Aorta (tissue), 5 donors: ENCODE measurements around the gene MTFMT. TPM values are rescaled to one million over a fixed set of nuclear protein-coding genes. Genes with fewer than 3 reads are reported as not detected.

Experiments
- ATAC-seq: fragments of 200-7000 bp; cut with Tn5 transposase; one replicate; pipeline ENCODE4 v1.9.1; 2022; ENCODE audit warnings: moderate library complexity; ENCODE audit not compliant: low FRiP score
- DNase-seq, 2 donors: peaks; one replicate each; pipeline ENCODE4 v3.0.0-alpha.2; 2020
- H3K27ac ChIP-seq, 2 donors: one replicate each; pipeline ENCODE4 v1.5.1; 2013; ENCODE audit warnings: low read length in 2 of 2, mild to moderate bottlenecking in 2 of 2, moderate library complexity in 2 of 2, control low read depth in 1 of 2, inconsistent platforms in 1 of 2, low read depth in 1 of 2
- H3K27me3 ChIP-seq, 2 donors: one replicate each; pipeline ENCODE4 v1.6.1; 2013; ENCODE audit warnings: control low read depth in 1 of 2, low read length in 1 of 2, mild to moderate bottlenecking in 1 of 2, moderate library complexity in 1 of 2; ENCODE audit not compliant: insufficient read depth in 2 of 2, control insufficient read depth in 1 of 2
- H3K36me3 ChIP-seq, 2 donors: one replicate each; pipeline ENCODE4 v1.6.1; 2013; ENCODE audit warnings: control low read depth in 1 of 2, low read length in 1 of 2, mild to moderate bottlenecking in 1 of 2; ENCODE audit not compliant: insufficient read depth in 2 of 2, control insufficient read depth in 1 of 2
- H3K4me1 ChIP-seq, 2 donors: one replicate each; pipeline ENCODE4 v1.6.1; 2013; ENCODE audit warnings: low read length in 2 of 2, control low read depth in 1 of 2, mild to moderate bottlenecking in 1 of 2, moderate library complexity in 1 of 2; ENCODE audit not compliant: insufficient read depth in 2 of 2, control insufficient read depth in 1 of 2
- H3K4me3 ChIP-seq, 2 donors: one replicate each; pipeline ENCODE4 v1.5.1; 2013; ENCODE audit warnings: low read length in 2 of 2, control low read depth in 1 of 2, mild to moderate bottlenecking in 1 of 2
- H3K9me3 ChIP-seq: one replicate; pipeline ENCODE4 v1.6.1; 2013; ENCODE audit warnings: mild to moderate bottlenecking, low read length; ENCODE audit not compliant: control insufficient read depth
- WGBS, 2 donors: extraction: QIAGEN DNeasy Blood & Tissue Kit; methylation state at CpG; one replicate each; pipeline ENCODE4 v1.1.7; 2013; 5-methylcytosine and 5-hydroxymethylcytosine counted together
- intact Hi-C, 2 donors: fragments of 100-400 bp; cut with DNase I; formaldehyde crosslinking; loops; one replicate each; pipeline versions ENCODE4 v1.14.2 to v1.15.0; 2022
- polyA plus RNA-seq, 2 donors: library from polyadenylated mRNA; stranded (reverse); fragments of 200-250 nt; gene quantifications; one replicate each; pipeline ENCODE4 v1.2.3, GENCODE V29; 2013
- total RNA-seq, 2 donors: library from RNA; stranded (reverse); fragmentation: NEBNext Ultra II Directional; extraction: Animal tissue kit (Norgen Biotek cat#: 25700); gene quantifications; one replicate each; pipeline ENCODE4 v1.2.1, GENCODE V29; 2021
- donor health status: healthy with polysubstance abuse.
- donor health status: Bipolar disorder and iron deficiency.
- donor health status: DM: no; HTN: no; CAD: no.
- donor health status: DM: no; HTN: no; CAD: no.
- donor health status: DM: yes; HTN: yes; CAD: no.

MTFMT gene
- total and polyA plus RNA-seq, 4 donors: 6.1 to 15.2 (median 11.1) TPM

DNA sequence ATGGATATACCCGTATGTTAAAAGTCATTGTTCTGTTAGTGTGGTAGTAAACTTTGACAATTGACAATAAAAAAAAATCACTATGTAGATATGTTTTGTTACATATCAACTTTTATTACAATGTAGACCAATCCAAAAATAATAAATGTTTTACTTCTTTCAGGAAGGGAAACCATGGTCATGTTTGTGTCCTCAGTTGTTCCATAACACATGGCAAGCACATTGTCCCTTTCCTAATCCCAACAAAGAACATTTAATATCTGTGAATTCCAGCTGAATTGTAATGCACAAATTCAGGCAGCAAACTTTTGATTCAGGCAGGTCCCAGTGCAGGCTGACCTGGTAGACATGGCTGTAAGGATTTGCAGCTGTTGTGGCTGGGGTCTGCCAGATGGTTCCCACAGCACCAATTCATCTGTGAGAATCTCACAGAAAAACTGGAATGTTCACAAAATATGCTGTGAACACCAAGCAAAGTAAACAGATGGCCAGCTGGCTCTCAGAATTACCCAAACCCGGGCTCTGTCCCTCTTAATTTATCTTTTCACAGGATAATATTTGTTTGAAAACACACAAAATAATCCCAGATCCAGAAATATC lies 37.8 kb downstream of the MTFMT start:
- intact Hi-C loops: no loop called here
- H3K4me3 ChIP-seq: no peak overlapping the region
- no peaks in the 10 kb centered on the region for H3K27me3 ChIP-seq
- H3K36me3 ChIP-seq: no peaks in the 10 kb centered on the region
- no peak for ATAC-seq
- no peaks in the 10 kb centered on the region for H3K9me3 ChIP-seq
- no peaks in the 10 kb centered on the region for H3K4me1 ChIP-seq
- DNase-seq: no peak
- H3K27ac ChIP-seq: no peak overlapping the region
- 54 to 63% methylated on average over 2 of the region's 2 CpGs for WGBS, 2 donors

GRCh38 chr15:64990168-64990470 lies 39.3 kb downstream of the MTFMT start:
- no peak for DNase-seq
- Histone ChIP-seq H3K27ac (no peak overlapping the region), H3K36me3 (no peaks in the 10 kb centered on the region), H3K27me3 (no peaks in the 10 kb centered on the region), H3K4me1 (no peaks in the 10 kb centered on the region), H3K9me3 (no peaks in the 10 kb centered on the region), H3K4me3 (peak overlapping the region; percentile 5 to 57)
- ATAC-seq: peak; percentile 27
- intact Hi-C loops: no loop called here
- WGBS, 2 donors: 1% methylated on average over 9 of the region's 9 CpGs

- Histone ChIP-seq H3K36me3 (no peaks in the 10 kb centered on the region), H3K9me3 (no peaks in the 10 kb centered on the region), H3K27ac (peak within 1 kb of the TSS in 1 of 2 donors; percentile 55), H3K4me1 (no peaks in the 10 kb centered on the region), H3K4me3 (peak within 1 kb of the TSS; percentile 55 to 57), H3K27me3 (no peaks in the 10 kb centered on the region)
- intact Hi-C loops: loop anchor here in 1 of 2 donors (10.0 kb wide), 1 partner anchor 145 kb away; the partner anchor contains the start of gene PLEKHO2
- 0% methylated on average over 50 to 75 of the region's 75 CpGs for WGBS, 2 donors
- ATAC-seq: peak; percentile 96
- peak; percentile 97 to 98 for DNase-seq
Measured at GRCh38 chr15:64989416-64990167, 39.8 kb downstream of the MTFMT start, which contains the start of gene SPG21. Gene SPG21 (minus strand): TSS chr15:64989914. CDS start chr15:64983569, 6,345 bp downstream.

- intact Hi-C loops: loop anchor here in 1 of 2 donors (10.0 kb wide), 1 partner anchor 142 kb away; the partner anchor contains the start of gene PLEKHO2
- Histone ChIP-seq H3K27ac (no peak overlapping the region), H3K4me3 (no peak overlapping the region), H3K9me3 (no peaks in the 10 kb centered on the region), H3K27me3 (no peaks in the 10 kb centered on the region), H3K36me3 (no peaks in the 10 kb centered on the region), H3K4me1 (no peaks in the 10 kb centered on the region)
- WGBS, 2 donors: 59 to 61% methylated on average over 3 of the region's 3 CpGs
- no peak for ATAC-seq
- DNase-seq: no peak
Measured at GRCh38 chr15:64987136-64987535, 42.3 kb downstream of the MTFMT start.

DNA sequence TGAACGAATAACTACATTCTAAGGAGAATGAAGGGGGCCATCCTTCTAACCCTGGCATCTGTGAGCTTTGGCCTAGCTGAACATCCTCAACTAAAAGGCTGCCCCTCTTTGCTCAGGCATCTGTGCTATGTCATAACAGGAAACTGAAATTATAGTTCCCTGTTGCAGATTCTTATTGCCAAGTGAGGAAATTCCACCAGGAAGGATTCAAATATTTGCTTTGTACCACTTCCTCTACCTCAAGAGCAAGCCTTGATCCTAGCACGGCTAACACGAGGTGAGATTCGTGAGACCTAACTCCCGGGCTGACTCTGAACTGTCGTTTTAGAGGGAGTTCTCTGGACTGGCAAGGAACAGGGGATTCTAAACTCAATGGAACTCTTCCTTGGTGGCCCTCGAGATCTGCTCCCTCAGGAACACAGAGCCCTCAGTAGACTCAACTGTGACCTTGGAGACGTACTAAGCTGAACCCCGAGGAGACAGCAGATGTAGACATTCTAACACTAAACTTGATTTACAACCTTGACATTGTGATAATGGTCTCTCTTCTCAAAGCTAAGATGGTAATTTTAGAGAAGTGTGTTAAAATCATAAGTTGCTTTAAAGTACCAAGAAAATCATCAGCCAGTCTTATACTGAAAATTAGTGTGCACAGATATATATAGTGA lies 43.9 kb downstream of the MTFMT start:
- H3K36me3 ChIP-seq: no peaks in the 10 kb centered on the region
- intact Hi-C loops: loop anchor here in 1 of 2 donors (10.0 kb wide), 1 partner anchor 141 kb away; the partner anchor contains the start of gene PLEKHO2
- H3K4me1 ChIP-seq: no peaks in the 10 kb centered on the region
- 56 to 58% methylated on average over 9 of the region's 9 CpGs for WGBS, 2 donors
- no peak overlapping the region for H3K4me3 ChIP-seq
- H3K27ac ChIP-seq: no peak overlapping the region
- DNase-seq (no peak), ATAC-seq (no peak)
- H3K9me3 ChIP-seq: no peaks in the 10 kb centered on the region
- H3K27me3 ChIP-seq: no peaks in the 10 kb centered on the region

DNA sequence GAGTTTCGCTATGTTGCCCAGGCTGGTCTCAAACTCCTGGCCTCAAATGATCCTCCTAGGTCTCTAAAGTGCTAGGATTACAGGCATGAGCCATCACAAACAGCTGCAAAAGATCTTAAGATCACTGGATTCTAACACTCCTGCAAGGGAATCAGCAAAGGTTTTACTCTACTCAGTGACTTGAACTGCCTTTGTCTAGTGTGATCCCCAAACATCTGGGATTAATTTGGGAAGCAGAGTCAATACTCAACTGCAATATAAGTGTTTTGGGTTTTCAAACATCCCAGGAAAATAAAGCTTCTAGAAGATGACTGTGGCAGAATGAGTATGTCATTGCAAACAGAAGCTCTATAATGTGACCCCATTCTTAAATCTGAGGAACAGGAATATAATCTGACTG lies 47.0 kb downstream of the MTFMT start:
- intact Hi-C loops: loop anchor here in 1 of 2 donors (10.0 kb wide), 1 partner anchor 138 kb away; the partner anchor contains the start of gene PLEKHO2
- Histone ChIP-seq H3K9me3 (no peaks in the 10 kb centered on the region), H3K36me3 (peaks cover 0 to 5% of the 10 kb centered on the region in 2 donors), H3K27ac (no peak overlapping the region), H3K4me3 (no peak overlapping the region), H3K27me3 (no peaks in the 10 kb centered on the region), H3K4me1 (no peaks in the 10 kb centered on the region)
- DNase-seq (no peak), ATAC-seq (no peak)
- 97% methylated on average over 1 of the region's 1 CpG for WGBS, 2 donors

DNA sequence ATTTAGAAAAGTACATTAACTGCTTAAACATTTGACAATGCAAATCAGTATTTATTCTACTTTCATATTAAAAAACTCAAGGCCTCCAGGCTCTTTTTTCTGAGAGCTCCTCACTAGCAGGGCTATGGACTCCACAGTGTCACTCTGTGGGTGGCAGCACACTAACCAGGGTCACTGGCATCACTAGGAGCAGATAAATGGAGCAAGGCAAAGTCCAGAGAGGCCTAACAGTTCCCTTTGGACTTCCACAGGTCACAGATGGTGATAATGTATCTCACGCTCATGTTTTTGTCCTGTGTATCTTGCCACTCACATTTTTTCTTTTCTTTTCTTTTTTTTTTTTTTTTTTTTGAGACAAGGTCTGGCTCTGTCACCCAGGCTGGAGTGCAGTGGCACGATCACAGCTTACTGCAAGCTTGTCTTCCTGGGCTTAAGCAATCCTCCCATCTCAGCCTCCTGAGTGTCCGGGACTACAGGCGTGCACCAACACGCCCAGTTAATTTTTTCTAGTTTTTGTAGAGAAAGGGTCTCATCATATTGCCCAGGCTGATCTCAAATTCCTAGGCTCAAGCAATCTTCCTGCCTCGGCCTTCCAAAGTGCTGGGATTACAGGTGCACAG lies 47.5 kb downstream of the MTFMT start:
- ATAC-seq: no peak
- H3K4me3 ChIP-seq: no peak overlapping the region

DNA sequence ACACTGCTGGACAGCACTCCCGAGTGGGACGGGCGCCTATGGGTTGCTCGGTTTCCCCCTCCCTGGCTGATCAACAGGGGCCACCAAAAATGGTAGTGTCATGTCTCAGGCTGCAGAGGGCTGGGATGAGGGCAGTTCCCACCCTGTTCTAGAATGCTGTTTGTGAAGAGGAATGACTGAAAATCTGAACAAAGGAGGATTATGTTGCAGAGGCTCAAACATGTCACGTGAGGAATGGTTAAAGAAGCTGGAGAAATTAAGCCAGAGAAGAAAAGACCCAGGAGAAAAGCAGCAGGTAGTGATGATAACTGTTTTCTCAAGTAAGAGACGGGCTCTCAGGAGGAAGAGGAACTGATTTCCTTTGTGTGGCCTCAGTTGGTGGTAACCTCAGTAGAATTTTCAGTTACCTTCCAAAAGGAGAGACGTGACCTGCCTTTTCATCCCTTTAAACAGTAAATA lies 50.2 kb downstream of the MTFMT start:
- intact Hi-C loops: no loop called here

More for the DNA sequence above, 47.5 kb downstream of the MTFMT start:
- no peak for DNase-seq
- H3K27me3 ChIP-seq: no peaks in the 10 kb centered on the region
- intact Hi-C loops: loop anchor here in 1 of 2 donors (10.0 kb wide), 1 partner anchor 137 kb away; the partner anchor contains the start of gene PLEKHO2
- no peak overlapping the region for H3K27ac ChIP-seq
- WGBS, 2 donors: 89 to 91% methylated on average over 6 of the region's 6 CpGs
- H3K4me1 ChIP-seq: no peaks in the 10 kb centered on the region
- no peaks in the 10 kb centered on the region for H3K9me3 ChIP-seq
- peaks cover 0 to 5% of the 10 kb centered on the region in 2 donors for H3K36me3 ChIP-seq

More for the DNA sequence above, 50.2 kb downstream of the MTFMT start:
- Histone ChIP-seq H3K4me1 (no peaks in the 10 kb centered on the region), H3K27me3 (no peaks in the 10 kb centered on the region), H3K4me3 (no peak overlapping the region), H3K9me3 (no peaks in the 10 kb centered on the region), H3K36me3 (peaks cover 0 to 5% of the 10 kb centered on the region in 2 donors), H3K27ac (no peak overlapping the region)
- 73 to 74% methylated on average over 7 of the region's 7 CpGs for WGBS, 2 donors
- ATAC-seq: no peak
- DNase-seq: no peak
